ENCODE results near the gene CERS6.
"Not testable (repeated sequence)": the region's sequence is repeated elsewhere in the genome, so short reads cannot be mapped to it uniquely, and the experiment has no call there.

CERS6 gene

DNA sequence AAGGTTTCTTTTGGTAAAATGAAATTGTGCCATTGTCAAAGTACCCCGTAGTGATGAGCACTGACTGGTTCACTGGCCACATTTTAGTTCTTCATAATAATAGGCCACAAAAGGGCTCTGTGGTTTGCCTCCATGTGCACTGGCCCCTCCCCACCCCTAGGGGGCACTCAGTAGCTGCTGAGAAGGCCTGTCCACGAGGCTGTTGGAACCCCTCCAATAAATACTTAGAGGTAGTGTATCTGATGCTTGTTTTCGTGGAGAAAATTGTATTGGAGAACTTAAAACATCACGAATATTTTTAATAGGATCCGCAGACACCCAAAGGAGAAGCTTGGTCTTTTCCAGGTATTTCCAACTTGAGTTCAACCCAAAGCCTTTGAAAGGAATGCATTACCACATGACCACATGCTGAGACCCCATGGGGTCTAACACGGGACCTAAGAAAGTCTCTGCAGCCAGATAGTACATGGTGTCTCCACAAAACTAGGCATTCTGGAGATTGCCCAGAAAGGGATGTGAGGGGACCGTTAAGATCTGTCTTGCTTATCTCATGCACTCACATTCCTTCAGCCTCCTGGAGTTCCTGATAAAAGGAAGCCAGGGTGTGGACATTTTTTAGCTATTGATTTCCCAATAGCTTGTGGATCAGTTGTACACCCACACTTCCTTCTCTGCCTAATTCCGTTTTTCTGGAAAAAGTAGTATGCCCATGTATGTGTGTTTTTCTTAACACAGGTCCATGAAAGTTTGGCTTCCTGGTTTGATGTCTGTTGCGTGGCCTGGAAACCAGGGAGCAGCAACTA, 317.8 kb downstream of the CERS6 start:
- peak; percentile 74 for DNase-seq (ENCODE audit: low spot score)

- no peak for DNase-seq (ENCODE audit: low spot score)
Observed at GRCh38 chr2:168775837-168776236, 319.8 kb downstream of the CERS6 start.

DNA sequence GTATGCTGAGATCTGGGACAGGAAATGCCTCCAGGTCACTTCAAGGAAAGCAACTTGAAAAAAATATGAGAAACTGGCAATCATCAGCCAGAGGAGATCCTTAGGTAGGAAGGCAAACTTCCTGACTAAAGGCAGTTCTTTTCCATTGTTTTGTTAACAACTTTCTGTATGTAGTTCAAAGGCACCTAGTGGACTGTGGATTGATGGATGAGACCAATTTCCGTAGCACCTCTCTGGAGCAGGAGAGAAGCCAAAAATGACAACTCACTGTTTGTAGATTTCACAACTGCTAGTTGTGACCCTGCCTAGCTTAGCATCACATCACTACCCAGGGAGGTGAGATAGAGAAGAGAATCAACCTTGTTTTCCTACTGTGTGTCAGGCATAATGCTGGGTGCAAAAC, 324.6 kb downstream of the CERS6 start:
- no peak for DNase-seq (ENCODE audit: low spot score)

DNA sequence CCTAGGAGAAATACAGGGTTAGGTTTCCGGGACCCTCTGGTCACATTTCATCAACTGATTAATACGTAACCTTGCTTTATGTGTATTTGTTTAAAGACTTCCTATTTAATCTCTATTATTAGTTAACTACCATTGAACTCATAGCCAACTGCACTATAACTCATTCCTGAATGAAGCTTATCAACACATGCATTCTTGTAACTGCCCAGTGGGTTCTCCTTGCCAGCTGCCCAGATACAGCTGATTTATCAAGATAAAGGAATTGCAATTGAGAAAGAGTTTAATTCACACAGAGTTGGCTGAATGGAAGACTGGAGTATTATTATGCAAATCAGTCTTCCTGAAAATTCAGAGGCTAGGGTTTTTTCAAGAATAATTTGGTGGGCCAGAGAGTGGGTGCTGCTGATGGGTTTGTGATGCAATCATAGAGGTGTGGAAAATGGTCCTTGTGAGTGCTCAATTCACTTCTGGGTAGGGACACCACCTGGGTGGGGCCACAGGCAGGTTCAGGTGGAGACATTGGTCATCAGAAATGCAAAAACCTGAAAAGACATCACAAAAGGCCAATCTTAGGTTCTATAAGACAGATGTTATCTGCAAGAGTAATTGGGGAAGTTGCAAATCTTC, 325.2 kb downstream of the CERS6 start:
- no peak for DNase-seq (ENCODE audit: low spot score)

GRCh38 chr2:168782271-168782670, 326.2 kb downstream of the CERS6 start:
- no peak for DNase-seq (ENCODE audit: low spot score)

- no peak for DNase-seq (ENCODE audit: low spot score)
Observed at GRCh38 chr2:168784993-168785392, 328.9 kb downstream of the CERS6 start.

DNA sequence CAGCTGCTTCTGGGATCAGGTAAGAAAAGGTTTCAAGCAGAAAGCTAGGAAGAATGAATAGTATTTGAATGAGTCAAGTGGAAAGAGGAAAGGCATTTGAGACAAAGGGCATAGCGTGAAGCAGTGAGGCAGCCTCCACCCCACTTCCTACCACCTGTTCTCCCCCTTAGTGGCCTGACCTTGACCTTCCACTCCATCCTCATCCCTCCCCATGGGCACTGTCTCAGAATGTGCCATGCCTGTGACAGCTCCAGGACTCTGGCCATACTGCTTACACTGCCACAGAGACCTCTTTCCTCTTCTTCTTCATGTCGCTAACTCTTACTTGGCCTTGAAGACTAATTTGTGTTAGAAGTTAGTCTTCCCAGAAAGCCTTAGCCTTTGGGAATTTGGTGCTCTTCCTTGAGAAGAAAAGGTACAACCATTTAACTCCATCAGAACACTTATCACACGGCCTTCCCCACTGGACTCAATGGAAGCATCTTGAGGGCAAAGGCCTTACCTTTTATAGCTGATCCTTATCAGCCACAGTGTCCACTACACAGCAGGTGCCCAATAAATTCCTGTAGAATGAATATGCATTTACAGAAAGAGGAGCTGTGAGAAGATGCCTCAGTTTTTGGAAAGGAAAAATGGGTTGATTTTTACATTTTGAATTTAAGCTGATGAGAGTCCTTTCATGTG, 331.2 kb downstream of the CERS6 start:
- no peak for DNase-seq (ENCODE audit: low spot score)

- DNase-seq (ENCODE audit: low spot score) = no peak
Observed at GRCh38 chr2:168787782-168788376, 331.8 kb downstream of the CERS6 start.

GRCh38 chr2:168789776-168790175, 333.7 kb downstream of the CERS6 start:
- DNase-seq (ENCODE audit: low spot score) = no peak

- no peak for DNase-seq (ENCODE audit: low spot score)
Observed at GRCh38 chr2:168790226-168790902, 334.3 kb downstream of the CERS6 start.

- not testable (repeated sequence) for DNase-seq (ENCODE audit: low spot score)
Observed at GRCh38 chr2:168791140-168791539, 335.1 kb downstream of the CERS6 start.

DNA sequence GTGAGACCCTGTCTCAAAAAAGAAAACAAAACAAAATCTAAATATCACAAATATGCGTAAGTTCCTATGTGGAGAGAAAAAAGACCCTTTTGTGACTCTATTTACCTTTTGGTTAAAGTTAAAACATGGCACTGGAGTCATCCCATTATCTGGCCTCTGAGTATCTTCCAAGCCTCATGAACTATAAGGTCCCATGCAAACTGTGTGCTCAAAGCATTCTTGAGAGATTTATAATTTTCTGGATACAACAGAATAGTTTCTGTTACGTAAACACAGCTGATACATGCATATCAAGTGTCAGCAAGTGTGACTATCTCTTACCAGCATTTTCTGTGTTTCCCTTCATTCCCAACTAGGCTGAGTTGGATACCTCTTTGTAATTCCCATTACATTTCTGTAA, 337.5 kb downstream of the CERS6 start:
- no peak for DNase-seq (ENCODE audit: low spot score)

- no peak for DNase-seq (ENCODE audit: low spot score)
Observed at GRCh38 chr2:168794968-168795367, 338.9 kb downstream of the CERS6 start.

GRCh38 chr2:168796090-168796577, 340.1 kb downstream of the CERS6 start:
- no peak for DNase-seq (ENCODE audit: low spot score)

- no peak for DNase-seq (ENCODE audit: low spot score)
Observed at GRCh38 chr2:168796583-168797285, 340.7 kb downstream of the CERS6 start.

- no peak for DNase-seq (ENCODE audit: low spot score)
Observed at GRCh38 chr2:168797286-168797655, 341.2 kb downstream of the CERS6 start.

DNA sequence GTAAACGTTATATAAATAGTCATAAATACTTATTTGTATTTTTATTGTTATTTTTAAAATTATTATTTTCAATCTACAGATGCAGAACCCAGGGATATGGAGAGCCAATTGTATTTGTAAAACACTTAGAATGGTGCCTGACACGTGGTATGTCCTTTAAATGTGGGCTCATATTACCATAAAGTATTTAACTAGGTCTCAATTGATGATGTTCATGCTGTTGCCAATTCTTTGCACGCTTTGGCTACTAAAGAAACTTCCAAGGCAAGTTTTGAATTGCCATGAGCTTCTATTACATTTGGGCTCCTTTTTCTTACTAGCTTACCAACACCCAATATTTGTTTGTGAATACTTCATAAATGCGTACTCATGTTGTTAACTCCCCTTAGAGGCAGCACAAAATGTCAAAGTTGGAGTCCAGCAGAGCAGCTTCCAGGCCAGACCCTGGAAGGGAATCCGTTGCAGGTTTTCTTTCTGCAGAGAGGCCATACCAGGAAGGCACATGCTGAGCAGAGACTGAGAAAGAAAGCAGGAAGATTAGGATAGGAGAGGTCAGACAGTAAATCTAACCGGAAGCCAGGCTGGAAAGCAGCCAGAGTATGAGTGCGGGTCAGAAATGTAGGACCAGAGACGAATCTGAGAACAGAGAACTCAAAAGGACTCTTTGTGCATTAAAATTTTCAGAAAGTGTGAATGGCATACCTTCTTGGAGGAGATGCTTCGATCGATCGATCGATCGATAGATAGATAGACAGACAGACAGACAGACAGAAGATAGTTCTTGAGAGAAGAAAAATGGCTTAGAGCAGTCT, 342.2 kb downstream of the CERS6 start:
- no peak for DNase-seq (ENCODE audit: low spot score)

DNA sequence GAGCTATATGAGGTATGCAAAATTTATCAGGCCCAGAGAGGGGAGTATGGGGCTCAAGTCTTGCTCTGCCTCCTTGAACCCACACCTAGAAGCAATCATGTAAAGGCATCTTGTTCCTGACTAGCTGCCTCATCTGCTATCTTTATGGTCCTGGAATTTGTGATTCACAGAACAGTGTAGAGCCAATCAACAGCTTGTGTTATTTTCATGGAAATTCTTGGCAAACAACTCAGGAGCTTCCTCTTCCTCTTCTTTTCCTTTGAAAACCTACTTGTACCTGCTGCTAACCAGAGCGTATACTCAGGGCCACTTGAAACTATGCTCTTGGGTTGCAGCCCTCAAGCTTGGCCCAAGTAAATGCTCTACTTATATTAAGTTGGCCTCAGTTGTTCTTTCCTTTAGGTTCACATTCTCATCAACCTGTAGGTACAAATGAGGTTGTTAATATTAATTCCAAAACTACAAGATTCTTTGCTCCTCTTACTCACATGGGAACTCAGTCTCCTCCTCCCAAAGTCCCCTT, 342.9 kb downstream of the CERS6 start:
- no peak for DNase-seq (ENCODE audit: low spot score)

GRCh38 chr2:168801471-168801870, 345.4 kb downstream of the CERS6 start:
- DNase-seq (ENCODE audit: low spot score) = no peak

Data from D341Med (cell line).